OCI-LY3 (cell line): Measurements from ENCODE around the gene TPRA1.

Experiments used
- H2AFZ ChIP-seq: fragments of 200-600, 300-600 bp; shearing (Covaris generic); 2 replicates; pipeline ENCODE4 v1.6.0; 2014; ENCODE audit warnings: antibody characterized with exemption, low read depth, low read length
- H3K27ac ChIP-seq: fragments of 200-600, 300-600 bp; sonication (generic); 2 replicates; pipeline ENCODE4 v1.5.1; 2014; ENCODE audit warnings: mild to moderate bottlenecking, low read length, moderate library complexity, mixed read lengths
- H3K27me3 ChIP-seq: fragments of 200-600, 300-600 bp; sonication (generic); 2 replicates; pipeline ENCODE4 v1.6.1; 2014; ENCODE audit warnings: low read depth, low read length, mixed read lengths
- H3K36me3 ChIP-seq: fragments of 200-600, 300-600 bp; sonication (generic); replicated peaks from 2 replicates; pipeline ENCODE3; 2014; ENCODE audit warnings: low read depth, low read length, mixed read lengths
- H3K4me1 ChIP-seq: fragments of 300-600, 200-600 bp; sonication (generic); 2 replicates; pipeline ENCODE4 v1.6.1; 2014; ENCODE audit warnings: low read length, mixed read lengths
- H3K4me2 ChIP-seq: fragments of 200-600, 300-600 bp; sonication (generic); 2 replicates; pipeline ENCODE4 v1.6.1; 2014; ENCODE audit warnings: low read length, mixed read lengths
- H3K4me3 ChIP-seq: fragments of 300-600, 200-600 bp; sonication (generic); 2 replicates; pipeline ENCODE4 v1.5.1; 2014; ENCODE audit warnings: antibody characterized with exemption, mild to moderate bottlenecking, low read length, moderate library complexity
- H3K79me2 ChIP-seq: fragments of 300-600, 200-600 bp; shearing (Covaris generic); 2 replicates; pipeline ENCODE4 v1.6.1; 2014; ENCODE audit warnings: mild to moderate bottlenecking, low read length, mixed read lengths
- H3K9ac ChIP-seq: fragments of 300-600, 200-600 bp; shearing (Covaris generic); 2 replicates; pipeline ENCODE4 v1.6.0; 2014; ENCODE audit warnings: mild to moderate bottlenecking, low read length, moderate library complexity
- H3K9me3 ChIP-seq: fragments of 200-600, 300-600 bp; shearing (Covaris generic); 2 replicates; pipeline ENCODE4 v1.6.1; 2014; ENCODE audit warnings: low read length, mixed read lengths; ENCODE audit not compliant: insufficient read depth
- H4K20me1 ChIP-seq: fragments of 200-600, 300-600 bp; sonication (generic); 2 replicates; pipeline ENCODE4 v1.6.1; 2016; ENCODE audit warnings: low read length, mixed read lengths; ENCODE audit not compliant: insufficient read depth
- EZH2phosphoT487 ChIP-seq: fragments of 200-600 bp; shearing (Covaris generic); IDR thresholded peaks from 2 replicates; pipeline ENCODE4 v1.6.1; 2018; ENCODE audit warnings: antibody characterized with exemption, mixed run types, low read depth
- TF ChIP-seq, protein P1 (sequence below): fragments of 200-600, 300-600 bp; sonication (generic); IDR thresholded peaks from 2 replicates; pipeline ENCODE4 v1.5.1; 2014; ENCODE audit warnings: antibody characterized with exemption, low read length, low read depth

The TPRA1 gene

DNA sequence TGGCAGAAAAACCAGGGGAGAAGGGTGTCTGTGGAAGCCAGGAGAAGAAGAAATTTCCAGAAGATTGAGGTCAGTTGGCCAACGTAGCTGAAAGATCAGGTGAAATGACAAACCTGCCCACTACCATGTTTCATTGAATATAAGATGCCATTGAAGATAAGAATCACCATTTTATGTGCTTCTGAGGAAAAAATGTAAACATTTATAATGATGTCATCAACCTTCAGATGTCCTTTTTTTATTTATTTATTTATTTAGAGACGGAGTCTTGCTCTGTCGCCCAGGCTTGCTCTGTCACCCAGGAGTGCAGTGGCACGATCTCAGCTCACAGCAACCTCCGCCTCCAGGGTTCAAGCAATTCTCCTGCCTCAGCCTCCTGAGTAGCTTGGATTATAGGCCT lies 33.5 kb upstream of the TPRA1 start:
- Histone ChIP-seq H3K36me3 (peaks cover 30% of the 10 kb centered on the region), H3K27ac (no peak overlapping the region), H3K9me3 (no peaks in the 10 kb centered on the region), H3K4me1 (no peaks in the 10 kb centered on the region), H3K9ac (no peak overlapping the region), H3K4me3 (no peak overlapping the region), H3K4me2 (no peak overlapping the region), H4K20me1 (no peaks in the 10 kb centered on the region), H2AFZ (no peak overlapping the region), H3K27me3 (no peaks in the 10 kb centered on the region), H3K79me2 (no peaks in the 10 kb centered on the region)
- TF ChIP-seq, protein P1, sequence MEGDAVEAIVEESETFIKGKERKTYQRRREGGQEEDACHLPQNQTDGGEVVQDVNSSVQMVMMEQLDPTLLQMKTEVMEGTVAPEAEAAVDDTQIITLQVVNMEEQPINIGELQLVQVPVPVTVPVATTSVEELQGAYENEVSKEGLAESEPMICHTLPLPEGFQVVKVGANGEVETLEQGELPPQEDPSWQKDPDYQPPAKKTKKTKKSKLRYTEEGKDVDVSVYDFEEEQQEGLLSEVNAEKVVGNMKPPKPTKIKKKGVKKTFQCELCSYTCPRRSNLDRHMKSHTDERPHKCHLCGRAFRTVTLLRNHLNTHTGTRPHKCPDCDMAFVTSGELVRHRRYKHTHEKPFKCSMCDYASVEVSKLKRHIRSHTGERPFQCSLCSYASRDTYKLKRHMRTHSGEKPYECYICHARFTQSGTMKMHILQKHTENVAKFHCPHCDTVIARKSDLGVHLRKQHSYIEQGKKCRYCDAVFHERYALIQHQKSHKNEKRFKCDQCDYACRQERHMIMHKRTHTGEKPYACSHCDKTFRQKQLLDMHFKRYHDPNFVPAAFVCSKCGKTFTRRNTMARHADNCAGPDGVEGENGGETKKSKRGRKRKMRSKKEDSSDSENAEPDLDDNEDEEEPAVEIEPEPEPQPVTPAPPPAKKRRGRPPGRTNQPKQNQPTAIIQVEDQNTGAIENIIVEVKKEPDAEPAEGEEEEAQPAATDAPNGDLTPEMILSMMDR: no peak

- H3K36me3 ChIP-seq: peaks cover 41% of the 10 kb centered on the region
- H3K27me3 ChIP-seq: no peaks in the 10 kb centered on the region
- H4K20me1 ChIP-seq: 0 out of 2 replicates have a peak, but pooled peaks cover 6% of the 10 kb centered on the region
- no peaks in the 10 kb centered on the region for H3K9me3 ChIP-seq
- TF ChIP-seq EZH2phosphoT487: no peak
- TF ChIP-seq, protein P1: no peak
- no peak overlapping the region for H3K4me2 ChIP-seq
- no peak overlapping the region for H3K4me3 ChIP-seq
- H3K79me2 ChIP-seq: no peaks in the 10 kb centered on the region
- no peak overlapping the region for H2AFZ ChIP-seq
- H3K9ac ChIP-seq: no peak overlapping the region
- no peak overlapping the region for H3K27ac ChIP-seq
- H3K4me1 ChIP-seq: no peaks in the 10 kb centered on the region
Measured at GRCh38 chr3:127622772-127623576, 32.4 kb upstream of the TPRA1 start.

DNA sequence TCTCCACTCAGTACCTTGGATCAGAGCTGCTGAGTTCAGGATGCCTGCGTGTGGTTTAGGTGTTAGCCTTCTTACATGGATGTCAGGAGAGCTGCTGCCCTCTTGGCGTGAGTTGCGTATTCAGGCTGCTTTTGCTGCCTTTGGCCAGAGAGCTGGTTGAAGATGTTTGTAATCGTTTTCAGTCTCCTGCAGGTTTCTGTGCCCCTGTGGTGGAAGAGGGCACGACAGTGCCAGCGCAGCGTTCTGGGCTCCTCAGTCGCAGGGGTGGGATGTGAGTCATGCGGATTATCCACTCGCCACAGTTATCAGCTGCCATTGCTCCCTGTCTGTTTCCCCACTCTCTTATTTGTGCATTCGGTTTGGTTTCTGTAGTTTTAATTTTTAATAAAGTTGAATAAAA lies 31.5 kb upstream of the TPRA1 start:
- Histone ChIP-seq H3K9me3 (no peaks in the 10 kb centered on the region), H3K4me3 (no peak overlapping the region), H3K27ac (no peak overlapping the region), H3K27me3 (no peaks in the 10 kb centered on the region), H3K4me2 (no peak overlapping the region), H3K79me2 (no peaks in the 10 kb centered on the region), H3K9ac (no peak overlapping the region), H2AFZ (no peak overlapping the region), H4K20me1 (peaks cover 10% of the 10 kb centered on the region; the same call in 1 of the 2 replicates), H3K36me3 (peaks cover 50% of the 10 kb centered on the region), H3K4me1 (no peaks in the 10 kb centered on the region)
- TF ChIP-seq, protein P1: no peak
- no peak for TF ChIP-seq EZH2phosphoT487

GRCh38 chr3:127620637-127621375 lies 30.3 kb upstream of the TPRA1 start:
- peaks cover 17% of the 10 kb centered on the region; the same call in 1 of the 2 replicates for H4K20me1 ChIP-seq
- no peak overlapping the region for H3K4me3 ChIP-seq
- no peaks in the 10 kb centered on the region for H3K4me1 ChIP-seq
- no peak for TF ChIP-seq EZH2phosphoT487
- TF ChIP-seq, protein P1: no peak
- H2AFZ ChIP-seq: no peak overlapping the region
- H3K27me3 ChIP-seq: no peaks in the 10 kb centered on the region
- H3K36me3 ChIP-seq: peaks cover 62% of the 10 kb centered on the region
- no peak overlapping the region for H3K9ac ChIP-seq
- no peaks in the 10 kb centered on the region for H3K9me3 ChIP-seq
- no peak overlapping the region for H3K4me2 ChIP-seq
- H3K27ac ChIP-seq: no peak overlapping the region
- H3K79me2 ChIP-seq: no peaks in the 10 kb centered on the region
